Stimulated activated CD8-positive, alpha-beta memory T cell treated with anti-CD3 and anti-CD28 coated beads, Interleukin-7, amount 100 ng/mL, for 4 hours (primary cell): Measurements from ENCODE around the gene ABTB2.
A peak's percentile ranks its signal among the peaks of the same experiment; 100 is the strongest.
"Not testable (repeated sequence)": the region's sequence is repeated elsewhere in the genome, so short reads cannot be mapped to it uniquely, and the experiment has no call there.

Experiments
- DNase-seq, 2 donors: peaks; one replicate each; pipeline ENCODE4 v3.0.0-alpha.2; 2020; ENCODE audit warnings: low read depth in 2 of 2

ABTB2 gene

GRCh38 chr11:34262531-34263081 lies 95.2 kb downstream of the ABTB2 start:
- no peak for DNase-seq

DNA sequence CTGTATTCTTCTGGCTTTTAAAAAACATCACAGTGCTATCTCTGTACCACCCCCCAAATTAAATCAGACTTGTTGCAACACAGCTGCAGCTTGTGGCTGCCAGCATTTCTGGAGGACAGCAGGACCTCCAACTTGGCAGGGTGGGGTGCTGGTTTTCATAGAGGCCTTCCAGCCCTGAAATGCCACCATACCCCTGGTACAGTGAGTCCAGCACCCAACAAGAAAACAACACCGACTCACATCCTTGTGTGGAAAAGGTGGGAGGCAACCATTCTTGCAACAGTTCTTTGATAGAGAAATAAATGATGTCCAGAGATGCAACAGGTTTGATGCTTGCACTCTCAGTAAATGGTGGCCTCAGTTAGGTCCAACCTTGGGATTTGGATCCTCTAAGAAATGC lies 96.0 kb downstream of the ABTB2 start:
- DNase-seq, result no peak

DNA sequence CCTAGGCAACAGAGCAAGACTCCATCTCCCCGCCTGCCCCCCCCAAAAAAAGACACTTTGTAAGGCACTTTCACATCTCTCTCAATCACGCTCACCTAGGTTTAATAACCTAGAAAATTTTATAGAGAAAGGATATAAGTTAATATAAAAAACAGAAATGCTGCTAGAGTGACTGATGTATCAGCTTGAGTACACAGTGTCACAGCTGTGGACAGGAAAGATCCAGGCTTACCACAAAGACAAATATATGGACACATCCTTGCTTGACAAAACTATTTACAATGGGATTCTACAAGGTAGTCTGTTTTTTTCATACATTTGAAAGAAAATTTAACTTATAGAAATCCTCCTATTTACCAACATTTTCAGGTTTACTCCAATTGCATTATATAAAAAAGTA lies 96.7 kb downstream of the ABTB2 start:
- DNase-seq, result no peak

DNA sequence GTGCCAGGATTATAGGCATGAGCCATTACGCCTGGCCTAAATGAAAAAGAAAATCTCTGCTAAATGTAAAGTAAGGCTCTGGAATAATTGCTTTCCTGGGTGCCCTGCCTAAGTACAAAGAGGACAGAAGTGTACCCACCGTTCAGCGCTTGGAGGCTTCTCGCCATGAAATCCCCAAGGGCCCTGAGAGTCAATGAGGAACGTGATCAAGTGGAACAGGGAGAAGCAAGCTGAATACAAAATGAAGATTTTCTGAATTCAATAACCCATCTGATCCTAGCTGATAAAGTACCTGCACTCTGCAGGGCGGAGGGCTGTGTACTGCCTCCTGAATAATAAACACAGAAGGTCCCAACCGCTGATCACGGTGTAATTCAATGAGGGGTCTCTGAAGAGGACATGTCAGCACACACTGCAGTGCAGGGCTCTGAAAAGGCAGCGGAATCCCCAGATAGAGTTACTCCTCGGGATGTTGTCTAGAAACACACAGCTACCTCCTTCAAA lies 97.7 kb downstream of the ABTB2 start:
- DNase-seq, result no peak

DNA sequence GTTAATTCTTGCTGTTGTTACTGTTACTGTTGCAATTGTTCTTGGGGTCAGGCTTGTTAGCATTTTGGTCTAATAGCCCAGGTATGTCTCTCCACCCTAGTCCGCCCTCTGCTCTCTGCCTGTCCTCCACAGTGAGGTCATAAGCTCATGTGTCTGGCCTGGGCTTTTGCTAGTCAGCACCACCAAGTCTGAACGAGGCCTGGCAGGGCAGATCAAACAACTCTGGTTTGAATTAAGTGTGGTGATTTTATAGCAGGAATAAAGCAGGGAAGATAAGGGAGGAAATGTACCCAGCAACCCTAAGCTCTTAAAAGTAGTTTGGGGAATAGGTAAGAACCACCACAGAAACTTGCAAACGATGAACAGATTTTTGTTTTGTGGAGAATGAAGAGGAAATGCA lies 98.7 kb downstream of the ABTB2 start:
- no peak for DNase-seq

GRCh38 chr11:34256626-34257025 lies 101.2 kb downstream of the ABTB2 start:
- DNase-seq, result no peak

DNA sequence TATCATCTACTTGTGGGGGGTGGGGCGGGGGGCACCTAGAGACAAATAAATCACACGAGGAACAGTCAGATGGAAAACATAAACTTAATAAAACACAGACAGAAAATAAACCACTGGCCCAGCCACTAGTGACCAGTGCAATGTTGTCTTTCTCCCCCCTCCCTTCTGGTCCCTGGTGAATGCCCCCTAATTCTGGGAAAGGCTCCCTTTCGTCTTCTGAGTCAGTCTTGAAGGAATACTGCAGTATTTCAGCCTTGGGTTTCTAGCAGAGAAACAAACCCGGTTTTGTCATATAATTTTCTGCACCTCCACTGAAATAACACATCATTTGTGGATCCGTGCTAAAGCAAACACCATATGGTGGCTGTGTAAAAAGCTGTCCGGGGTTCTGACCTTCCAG lies 101.7 kb downstream of the ABTB2 start:
- DNase-seq, result no peak

GRCh38 chr11:34255101-34255500 lies 102.7 kb downstream of the ABTB2 start:
- DNase-seq, result no peak

GRCh38 chr11:34254011-34254410 lies 103.8 kb downstream of the ABTB2 start:
- DNase-seq, result no peak

GRCh38 chr11:34252651-34253050 lies 105.2 kb downstream of the ABTB2 start:
- no peak for DNase-seq

GRCh38 chr11:34252015-34252414 lies 105.8 kb downstream of the ABTB2 start:
- DNase-seq, result no peak

DNA sequence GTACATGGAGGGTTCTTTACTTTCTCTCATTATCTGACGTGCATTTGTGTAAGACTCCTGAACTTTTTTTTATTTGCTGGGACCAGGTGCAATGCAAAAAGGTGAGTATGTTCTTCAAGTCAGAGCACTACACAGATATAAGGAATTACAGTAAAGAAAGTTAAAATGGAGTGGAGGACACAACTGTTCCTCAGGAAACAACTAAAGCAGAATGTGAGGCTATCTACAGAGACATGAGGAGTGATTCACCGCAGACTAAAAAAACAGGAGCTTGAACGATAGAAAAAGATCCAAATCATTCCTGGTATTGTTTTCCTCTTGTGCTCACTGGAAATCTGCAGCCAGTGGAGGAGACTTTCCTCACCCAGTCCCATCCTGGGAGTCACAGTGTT lies 106.2 kb downstream of the ABTB2 start:
- no peak for DNase-seq

GRCh38 chr11:34250732-34251588 lies 106.8 kb downstream of the ABTB2 start:
- DNase-seq, result peak; percentile 74 to 75

DNA sequence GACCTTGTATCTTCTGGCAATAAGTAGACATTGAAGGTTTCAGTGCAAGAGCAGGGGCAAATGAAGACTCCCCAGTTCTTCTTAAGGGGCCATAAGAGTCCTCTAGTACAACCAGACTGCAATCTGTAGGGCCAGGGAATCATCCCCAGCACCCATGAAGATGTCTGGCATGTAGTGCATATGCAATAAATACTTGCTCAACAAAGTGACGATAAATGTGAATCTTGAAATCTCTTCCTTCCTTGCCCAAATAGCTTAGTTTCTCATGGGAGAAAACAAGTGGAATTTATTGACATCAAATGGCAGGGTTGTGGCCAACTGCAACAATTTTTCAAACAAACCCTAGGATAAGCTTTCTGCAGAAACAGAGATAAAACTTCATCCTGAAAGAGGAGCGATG lies 107.6 kb downstream of the ABTB2 start:
- no peak for DNase-seq

GRCh38 chr11:34249439-34249838 lies 108.4 kb downstream of the ABTB2 start:
- no peak for DNase-seq

DNA sequence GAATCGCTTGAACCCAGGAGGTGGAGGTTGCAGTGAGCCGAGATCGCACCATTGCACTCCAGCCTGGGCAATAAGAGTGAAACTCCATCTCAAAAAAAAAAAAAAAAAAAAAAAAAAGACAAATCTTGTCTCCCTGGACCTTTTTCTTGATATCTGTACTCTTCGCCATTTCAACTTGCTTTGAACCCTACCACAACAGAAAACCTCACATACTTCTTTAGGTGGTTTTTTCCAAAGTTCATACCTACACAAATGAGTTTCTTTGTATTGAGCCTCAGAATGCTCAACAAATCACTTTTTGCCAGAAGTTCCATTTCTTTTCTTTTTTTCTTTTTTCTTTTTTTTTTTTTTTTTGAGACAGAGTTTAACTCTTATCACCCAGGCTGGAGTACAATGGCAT lies 111.3 kb downstream of the ABTB2 start:
- not testable (repeated sequence) for DNase-seq

DNA sequence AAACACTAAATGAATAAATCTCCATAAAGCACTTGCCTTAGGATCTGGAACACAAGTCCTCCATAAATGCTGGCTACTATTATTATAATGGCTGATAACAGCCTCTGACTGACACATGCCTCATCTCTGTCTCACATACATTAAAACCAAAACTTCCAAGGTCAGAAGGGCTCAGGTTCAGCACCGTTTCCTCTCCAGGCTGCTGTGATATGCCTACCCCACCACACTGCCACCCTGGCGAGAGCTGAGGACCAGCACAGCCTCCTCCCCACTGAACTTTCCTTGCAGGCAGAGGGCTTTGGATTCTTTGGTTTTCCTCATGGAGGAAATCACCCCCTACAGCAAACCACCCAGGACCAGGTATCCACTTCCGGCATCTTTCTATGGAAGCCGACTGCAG lies 112.8 kb downstream of the ABTB2 start:
- no peak for DNase-seq

GRCh38 chr11:34243600-34244464 lies 114.0 kb downstream of the ABTB2 start:
- no peak for DNase-seq

DNA sequence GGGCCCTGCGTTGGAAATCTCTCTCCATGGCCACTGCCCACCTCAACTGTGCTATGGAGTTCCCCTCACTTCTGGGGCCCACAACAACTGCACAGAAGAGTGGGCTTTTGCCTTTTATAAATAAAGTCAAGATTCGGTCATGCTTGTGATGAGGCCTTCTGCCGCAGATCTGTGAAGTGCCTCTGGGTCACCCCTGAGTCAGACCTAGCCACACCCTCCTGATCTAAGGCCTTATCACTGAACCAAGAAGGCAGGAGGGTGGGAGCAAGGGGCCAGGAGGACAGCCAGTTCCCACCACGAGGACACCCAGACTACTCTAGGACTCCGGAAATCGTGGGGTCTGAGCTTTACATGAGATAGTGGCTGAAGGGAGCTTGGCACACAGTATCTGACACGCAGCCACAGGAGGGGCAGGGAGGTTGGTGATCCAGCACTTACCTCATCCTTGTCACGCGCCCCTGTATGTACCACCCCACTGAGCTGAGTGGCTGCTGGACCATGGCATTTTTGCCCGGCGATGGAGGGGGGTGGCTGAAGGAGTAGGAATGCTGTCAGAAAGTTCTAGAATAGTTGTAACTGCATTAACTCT lies 115.7 kb downstream of the ABTB2 start:
- DNase-seq, result no peak

- DNase-seq, result no peak
Measured at GRCh38 chr11:34240150-34240494, 117.7 kb downstream of the ABTB2 start.

GRCh38 chr11:34239465-34240149 lies 118.2 kb downstream of the ABTB2 start:
- DNase-seq, result no peak

GRCh38 chr11:34238966-34239365 lies 118.8 kb downstream of the ABTB2 start:
- no peak for DNase-seq
